Mesendoderm (in vitro differentiated cells): ENCODE results near the gene SDK1.

Source experiments
- DNase-seq: peaks from one replicate; pipeline ENCODE4 v3.0.0; 2013
- H2AK5ac ChIP-seq: 2 replicates; pipeline ENCODE4 v1.6.1; 2013; ENCODE audit warnings: low read length, inconsistent platforms
- H2BK120ac ChIP-seq: 2 replicates; pipeline ENCODE4 v1.6.1; 2013; ENCODE audit warnings: low read depth, mild to moderate bottlenecking, low read length, moderate library complexity, mixed read lengths
- H2BK15ac ChIP-seq: replicated peaks from 2 replicates; pipeline ENCODE4 v1.6.1; 2013; ENCODE audit warnings: low read depth, mild to moderate bottlenecking, moderate library complexity
- H2BK5ac ChIP-seq: 2 replicates; pipeline ENCODE4 v1.6.1; 2013; ENCODE audit warnings: low read length, inconsistent platforms
- H3K18ac ChIP-seq: 2 replicates; pipeline ENCODE4 v1.6.1; 2013; ENCODE audit warnings: mild to moderate bottlenecking, low read length, mixed read lengths
- H3K23ac ChIP-seq: one replicate; pipeline ENCODE4 v1.6.1; 2013; ENCODE audit warnings: low read length
- H3K27ac ChIP-seq: 2 replicates; pipeline ENCODE4 v1.5.1; 2013; ENCODE audit warnings: low read depth, mild to moderate bottlenecking, inconsistent platforms, low read length, moderate library complexity
- H3K27me3 ChIP-seq: 2 replicates; pipeline ENCODE4 v1.6.1; 2013; ENCODE audit warnings: low read length, control low read depth, mild to moderate bottlenecking, inconsistent platforms; ENCODE audit not compliant: insufficient read depth, poor library complexity
- H3K36me3 ChIP-seq: 2 replicates; pipeline ENCODE4 v1.6.1; 2013; ENCODE audit warnings: low read length, inconsistent platforms; ENCODE audit not compliant: control insufficient read depth, insufficient read depth
- H3K4ac ChIP-seq: one replicate; pipeline ENCODE4 v1.6.1; 2013; ENCODE audit warnings: low read depth, mild to moderate bottlenecking, low read length, moderate library complexity
- H3K4me1 ChIP-seq: 2 replicates; pipeline ENCODE4 v1.6.1; 2013; ENCODE audit warnings: low read depth, low read length, inconsistent platforms; ENCODE audit not compliant: control insufficient read depth
- H3K4me2 ChIP-seq: 2 replicates; pipeline ENCODE4 v1.6.1; 2013; ENCODE audit warnings: low read length
- H3K4me3 ChIP-seq: 2 replicates; pipeline ENCODE4 v1.5.1; 2013; ENCODE audit warnings: mild to moderate bottlenecking, low read length
- H3K56ac ChIP-seq: one replicate; pipeline ENCODE4 v1.6.1; 2013; ENCODE audit warnings: low read length
- H3K79me1 ChIP-seq: 2 replicates; pipeline ENCODE4 v1.6.1; 2013; ENCODE audit warnings: low read length, inconsistent platforms
- H3K79me2 ChIP-seq: 2 replicates; pipeline ENCODE4 v1.6.1; 2013; ENCODE audit warnings: mild to moderate bottlenecking, low read length; ENCODE audit not compliant: control insufficient read depth, insufficient read depth
- H3K9ac ChIP-seq: 2 replicates; pipeline ENCODE4 v1.6.1; 2013; ENCODE audit warnings: low read length, inconsistent platforms
- H4K5ac ChIP-seq: one replicate; pipeline ENCODE4 v1.6.1; 2013; ENCODE audit warnings: low read length
- H4K8ac ChIP-seq: one replicate; pipeline ENCODE4 v1.6.1; 2013; ENCODE audit warnings: low read depth, mild to moderate bottlenecking, control low read depth, low read length, moderate library complexity
- WGBS: extraction: QIAGEN DNeasy Blood & Tissue Kit; methylation state at CpG from one replicate; pipeline ENCODE4 v1.1.7; 2013; ENCODE audit warnings: low lambda C conversion rate, missing lambda C conversion rate; ENCODE audit not compliant: insufficient coverage; ENCODE audit errors: extremely low coverage; 5-methylcytosine and 5-hydroxymethylcytosine counted together

Gene SDK1

GRCh38 chr7:3861941-3862340, 560.9 kb downstream of the SDK1 start:
- DNase-seq: peak; percentile 40

GRCh38 chr7:3862774-3863173, 561.7 kb downstream of the SDK1 start:
- Histone ChIP-seq H4K5ac (no peak overlapping the region), H3K4me3 (no peak overlapping the region), H2BK15ac (no peak overlapping the region), H3K9ac (no peak overlapping the region), H3K79me1 (no peaks in the 10 kb centered on the region), H3K56ac (no peak overlapping the region), H4K8ac (no peak overlapping the region), H3K23ac (no peak overlapping the region), H3K18ac (no peak overlapping the region), H3K36me3 (no peaks in the 10 kb centered on the region), H2AK5ac (no peak overlapping the region), H2BK5ac (no peak overlapping the region), H3K4ac (no peak overlapping the region), H2BK120ac (no peak overlapping the region), H3K27me3 (no peaks in the 10 kb centered on the region), H3K4me1 (no peaks in the 10 kb centered on the region), H3K27ac (no peak overlapping the region), H3K4me2 (no peak overlapping the region), H3K79me2 (no peaks in the 10 kb centered on the region)
- peak; percentile 16 for DNase-seq
- WGBS: no CpG with 5 or more reads among the region's 4 CpGs

More at GRCh38 chr7:3861941-3862340, 560.9 kb downstream of the SDK1 start:
- H2BK15ac ChIP-seq: no peak overlapping the region
- H4K8ac ChIP-seq: no peak overlapping the region
- no peak overlapping the region for H3K18ac ChIP-seq
- no CpG with 5 or more reads among the region's 5 CpGs for WGBS
- H3K9ac ChIP-seq: no peak overlapping the region
- H3K79me1 ChIP-seq: no peaks in the 10 kb centered on the region
- no peak overlapping the region for H3K27ac ChIP-seq
- H3K4ac ChIP-seq: no peak overlapping the region
- H3K4me1 ChIP-seq: no peaks in the 10 kb centered on the region
- H3K36me3 ChIP-seq: no peaks in the 10 kb centered on the region
- no peak overlapping the region for H3K4me2 ChIP-seq
- no peak overlapping the region for H3K56ac ChIP-seq
- no peak overlapping the region for H3K23ac ChIP-seq
- H3K79me2 ChIP-seq: no peaks in the 10 kb centered on the region
- no peak overlapping the region for H2BK120ac ChIP-seq
- no peak overlapping the region for H3K4me3 ChIP-seq
- H2BK5ac ChIP-seq: no peak overlapping the region
- no peak overlapping the region for H4K5ac ChIP-seq
- H2AK5ac ChIP-seq: no peak overlapping the region
- no peaks in the 10 kb centered on the region for H3K27me3 ChIP-seq

DNA sequence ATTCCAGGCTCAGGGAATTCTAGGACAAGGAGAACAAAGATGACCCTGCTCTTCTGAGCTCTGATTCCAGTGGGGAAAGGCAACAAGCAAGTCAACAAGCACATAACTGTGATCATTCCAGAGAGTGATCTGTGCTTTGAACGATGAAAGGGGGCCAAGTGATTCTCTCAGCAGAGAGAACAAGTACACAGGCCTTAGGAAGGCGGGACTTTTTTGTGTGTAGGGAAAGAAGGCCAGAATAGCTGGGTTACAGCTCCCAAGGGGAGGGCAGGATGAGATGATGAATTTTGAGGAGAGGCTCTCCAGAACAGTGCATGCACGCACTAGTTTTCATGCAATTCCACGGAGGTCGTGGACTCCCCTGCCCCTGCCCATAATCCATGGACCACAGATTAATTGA, 565.2 kb downstream of the SDK1 start:
- H3K9ac ChIP-seq: no peak overlapping the region
- H3K36me3 ChIP-seq: no peaks in the 10 kb centered on the region
- no peak overlapping the region for H3K4me2 ChIP-seq
- H2BK5ac ChIP-seq: no peak overlapping the region
- H3K4me3 ChIP-seq: no peak overlapping the region
- DNase-seq: no peak
- H3K79me1 ChIP-seq: no peaks in the 10 kb centered on the region
- no CpG with 5 or more reads among the region's 5 CpGs for WGBS
- no peak overlapping the region for H4K5ac ChIP-seq
- no peaks in the 10 kb centered on the region for H3K4me1 ChIP-seq
- H3K4ac ChIP-seq: no peak overlapping the region
- H2BK120ac ChIP-seq: no peak overlapping the region
- H3K18ac ChIP-seq: no peak overlapping the region
- H3K79me2 ChIP-seq: no peaks in the 10 kb centered on the region
- H2AK5ac ChIP-seq: no peak overlapping the region
- H4K8ac ChIP-seq: no peak overlapping the region
- H2BK15ac ChIP-seq: no peak overlapping the region
- no peak overlapping the region for H3K23ac ChIP-seq
- no peaks in the 10 kb centered on the region for H3K27me3 ChIP-seq
- no peak overlapping the region for H3K27ac ChIP-seq
- no peak overlapping the region for H3K56ac ChIP-seq

DNA sequence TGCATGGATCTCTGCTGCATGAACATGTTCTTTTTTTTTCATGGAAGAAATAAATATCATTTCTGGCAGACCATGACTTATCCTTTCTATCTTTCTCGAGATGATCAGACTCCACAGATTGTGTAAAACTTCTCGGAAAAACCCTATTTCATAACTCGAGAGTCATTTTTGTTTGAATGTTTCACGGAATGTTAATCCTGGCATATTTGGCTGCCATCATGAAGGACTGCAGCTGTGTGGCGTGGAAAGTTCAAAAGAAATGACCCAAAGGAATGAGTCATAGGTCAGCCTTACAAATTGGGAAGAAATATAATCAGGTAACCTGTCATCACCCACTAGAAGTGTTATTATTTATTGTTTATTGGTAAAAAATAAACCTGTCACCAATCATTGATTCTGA, 566.8 kb downstream of the SDK1 start:
- no peak overlapping the region for H4K8ac ChIP-seq
- no CpG with 5 or more reads among the region's 5 CpGs for WGBS
- no peak overlapping the region for H2AK5ac ChIP-seq
- H3K4me1 ChIP-seq: no peaks in the 10 kb centered on the region
- H3K79me2 ChIP-seq: no peaks in the 10 kb centered on the region
- no peak overlapping the region for H3K9ac ChIP-seq
- H3K79me1 ChIP-seq: no peaks in the 10 kb centered on the region
- H3K4ac ChIP-seq: no peak overlapping the region
- no peaks in the 10 kb centered on the region for H3K36me3 ChIP-seq
- H3K4me3 ChIP-seq: no peak overlapping the region
- H2BK15ac ChIP-seq: no peak overlapping the region
- H3K23ac ChIP-seq: no peak overlapping the region
- H2BK5ac ChIP-seq: no peak overlapping the region
- no peak overlapping the region for H3K4me2 ChIP-seq
- DNase-seq: no peak
- no peak overlapping the region for H3K18ac ChIP-seq
- no peak overlapping the region for H3K27ac ChIP-seq
- no peaks in the 10 kb centered on the region for H3K27me3 ChIP-seq
- H2BK120ac ChIP-seq: no peak overlapping the region
- H4K5ac ChIP-seq: no peak overlapping the region
- H3K56ac ChIP-seq: no peak overlapping the region

DNA sequence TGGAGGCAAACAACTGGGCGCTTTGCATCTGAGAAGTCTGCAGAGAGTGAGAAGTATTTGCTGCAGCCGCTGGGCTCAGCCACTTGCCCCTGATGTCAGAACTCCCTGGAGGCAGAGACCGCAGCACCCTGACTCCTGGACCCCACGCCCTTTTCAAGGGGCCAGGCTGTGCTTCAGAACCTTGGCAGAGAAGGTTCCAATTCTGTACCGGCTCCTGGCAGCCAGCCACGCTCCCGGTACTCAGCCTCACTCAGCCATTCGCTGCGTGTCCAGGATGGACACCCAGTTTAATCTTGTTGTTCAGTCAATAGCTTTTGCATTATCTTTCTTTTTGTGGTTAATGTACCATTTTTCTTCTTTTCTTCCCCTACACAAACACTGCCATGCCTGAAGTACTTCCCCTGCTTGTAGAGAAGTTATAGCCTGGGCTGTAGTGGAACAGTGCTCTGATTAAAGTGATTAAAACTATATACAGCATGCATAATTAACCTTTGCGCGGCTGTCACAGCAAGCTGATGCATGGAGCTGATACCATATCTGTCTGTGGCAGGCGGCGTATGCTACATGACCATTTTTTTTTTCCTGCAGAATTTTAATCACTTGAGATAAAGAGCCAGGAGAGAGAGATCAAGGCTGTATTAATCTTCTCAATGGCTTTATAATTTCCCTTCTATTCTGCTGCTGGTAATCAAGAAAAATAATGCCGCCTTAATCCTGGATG, 578.5 kb downstream of the SDK1 start:
- WGBS: no CpG with 5 or more reads among the region's 14 CpGs
- no peak overlapping the region for H3K18ac ChIP-seq

More for the DNA sequence above, 578.5 kb downstream of the SDK1 start:
- Histone ChIP-seq H4K8ac (no peak overlapping the region), H4K5ac (no peak overlapping the region), H3K27ac (no peak overlapping the region), H2BK5ac (no peak overlapping the region), H2AK5ac (no peak overlapping the region), H2BK120ac (no peak overlapping the region), H3K4me2 (no peak overlapping the region), H3K27me3 (no peaks in the 10 kb centered on the region), H3K9ac (no peak overlapping the region), H3K4me3 (no peak overlapping the region), H3K79me1 (no peaks in the 10 kb centered on the region), H3K36me3 (no peaks in the 10 kb centered on the region), H3K4me1 (no peaks in the 10 kb centered on the region), H3K79me2 (no peaks in the 10 kb centered on the region), H3K4ac (no peak overlapping the region), H3K56ac (no peak overlapping the region), H2BK15ac (no peak overlapping the region), H3K23ac (no peak overlapping the region)
- DNase-seq: no peak
